Caki2 (cell line): ENCODE data around the gene TDRD15. TPM values are rescaled to one million over a fixed set of nuclear protein-coding genes. Genes with fewer than 3 reads are reported as not detected.
"Not testable (repeated sequence)": the region's sequence is repeated elsewhere in the genome, so short reads cannot be mapped to it uniquely, and the experiment has no call there.

Experiments used
- DNase-seq: peaks from one replicate; pipeline ENCODE4 v3.0.0-alpha.2; 2015; ENCODE audit warnings: low read depth
- in situ Hi-C: cut with HindIII; loops from 2 replicates; pipeline ENCODE4 v1.10.0; 2016; ENCODE audit warnings: low sequenced_read_pairs, low pct_unique_long_range_greater_than_20kb, mixed read lengths
- total RNA-seq: library from RNA; depleted of rRNA; stranded (reverse); fragments of >200 nt; shearing (Covaris generic); gene quantifications from 2 replicates; pipeline ENCODE4 v1.2.3, GENCODE V29; 2014; ENCODE audit warnings: low replicate concordance

TDRD15 gene
- total RNA-seq, 1 experiment from 2014 or later = not detected

DNA sequence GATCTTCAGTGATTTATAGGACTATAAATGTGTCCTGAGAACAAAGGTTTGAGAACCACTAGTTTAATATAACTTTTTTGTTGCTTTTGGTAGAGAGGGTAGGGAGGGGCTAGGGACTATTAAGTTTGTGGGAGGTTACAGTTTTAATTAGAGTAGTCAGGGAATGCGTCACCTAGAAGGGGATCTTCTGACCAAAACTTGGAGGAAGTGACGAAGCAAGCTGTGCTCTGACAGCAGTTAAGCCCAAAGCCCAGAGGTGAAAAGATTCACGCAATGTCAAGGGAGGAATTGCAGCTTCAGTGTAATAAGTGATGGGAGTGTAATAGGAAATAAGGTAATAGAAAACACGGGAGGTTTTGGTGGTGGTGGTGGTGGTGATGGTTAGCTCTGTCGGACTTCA, 8.1 kb downstream of the TDRD15 start:
- in situ Hi-C loops = no loop called here
- no peak for DNase-seq

DNA sequence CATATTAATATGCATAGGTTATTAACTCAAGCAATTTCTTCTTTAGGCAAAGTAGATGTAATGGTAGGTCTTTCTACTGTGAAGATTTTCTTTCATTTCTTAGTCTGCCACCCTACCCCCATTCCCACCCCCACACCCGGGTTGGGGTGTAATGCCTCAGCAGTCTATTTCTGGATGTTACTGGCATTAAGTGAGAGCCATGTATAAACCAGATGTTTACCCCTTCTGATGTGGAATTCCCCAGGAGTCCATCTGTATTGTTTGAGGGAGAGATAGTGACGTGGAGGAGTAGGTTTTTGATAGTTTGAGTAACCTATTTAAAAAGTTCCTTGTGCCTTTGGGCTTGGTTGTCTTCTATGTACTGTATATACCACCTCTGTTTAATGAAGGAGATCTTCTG, 11.8 kb downstream of the TDRD15 start:
- DNase-seq = no peak

DNA sequence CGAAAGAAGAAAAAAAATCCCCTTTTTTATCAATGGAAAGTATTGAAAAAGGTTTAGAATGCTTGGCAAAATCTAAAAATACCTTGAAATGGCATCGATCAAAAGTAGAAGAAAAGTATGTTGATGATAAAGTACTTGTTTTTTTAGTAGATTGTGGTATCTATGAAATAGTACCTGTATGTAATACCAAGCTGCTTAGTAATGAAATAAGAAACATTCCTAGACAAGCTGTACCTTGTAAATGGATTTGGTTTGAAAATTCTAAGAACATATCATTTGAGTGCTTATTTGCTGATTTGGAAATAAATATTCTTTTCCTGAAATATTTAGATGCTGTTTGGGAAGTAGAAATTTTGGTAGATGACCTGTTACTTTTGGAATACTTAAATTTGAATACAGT, 18.4 kb downstream of the TDRD15 start:
- in situ Hi-C loops = no loop called here

More for the DNA sequence above, 11.8 kb downstream of the TDRD15 start:
- in situ Hi-C loops = no loop called here

DNA sequence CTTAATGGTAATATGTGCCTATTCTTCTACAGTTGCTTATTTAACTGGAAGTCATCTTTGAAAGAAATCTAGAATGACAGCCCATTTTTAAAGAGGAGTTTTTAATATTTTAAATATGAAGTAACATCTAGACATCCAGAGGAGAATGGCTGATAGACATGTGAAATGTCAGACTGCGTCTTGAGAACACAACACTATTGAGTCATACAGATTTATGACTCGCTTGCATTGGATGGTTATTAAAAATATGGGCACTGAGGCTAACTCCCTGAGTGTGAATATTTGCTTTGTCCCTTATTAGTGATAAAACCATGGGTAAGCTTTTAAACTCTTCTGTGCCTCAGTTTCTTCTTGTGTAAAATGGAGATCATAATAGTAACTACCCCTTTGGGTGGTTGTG, 22.9 kb downstream of the TDRD15 start:
- DNase-seq = no peak
- in situ Hi-C loops = no loop called here

More for the DNA sequence above, 18.4 kb downstream of the TDRD15 start:
- no peak for DNase-seq

DNA sequence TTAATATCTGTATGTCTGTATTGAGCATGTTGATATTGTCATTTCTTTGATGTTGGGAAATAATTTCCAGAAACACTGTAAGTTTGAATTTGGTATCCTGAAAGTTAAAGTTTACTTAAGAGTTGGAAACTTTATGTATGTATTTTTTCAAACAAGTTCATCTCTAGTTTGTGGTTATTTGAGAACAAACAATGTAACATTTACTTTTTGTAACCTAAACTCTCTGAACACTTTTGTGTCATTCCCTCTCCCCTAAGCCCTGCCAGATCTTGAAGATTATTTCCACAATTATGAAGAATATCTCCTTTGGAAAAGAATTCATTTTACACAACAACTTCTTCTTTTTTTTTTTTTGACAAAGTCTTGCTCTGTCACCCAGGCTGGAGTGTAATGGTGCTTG, 24.9 kb downstream of the TDRD15 start:
- in situ Hi-C loops = no loop called here
- no peak for DNase-seq

DNA sequence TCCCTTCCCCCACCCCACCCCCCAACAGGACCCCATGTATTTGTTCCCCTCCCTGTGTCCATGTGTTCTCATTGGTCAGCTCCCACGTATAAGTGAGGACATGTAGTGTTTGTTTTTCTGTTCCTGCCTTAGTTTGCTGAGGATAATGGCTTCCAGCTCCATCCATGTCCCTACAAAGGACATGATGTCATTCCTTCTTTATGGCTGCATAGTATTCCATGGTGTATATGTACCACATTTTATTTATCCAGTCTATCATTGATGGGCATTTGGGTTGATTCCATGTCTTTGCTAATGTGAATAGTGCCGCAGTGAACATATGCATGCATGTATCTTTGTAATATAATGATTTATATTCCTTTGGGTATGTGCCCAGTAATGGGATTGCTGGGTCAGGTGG, 27.5 kb downstream of the TDRD15 start:
- DNase-seq, in situ Hi-C loops: not testable (repeated sequence)

DNA sequence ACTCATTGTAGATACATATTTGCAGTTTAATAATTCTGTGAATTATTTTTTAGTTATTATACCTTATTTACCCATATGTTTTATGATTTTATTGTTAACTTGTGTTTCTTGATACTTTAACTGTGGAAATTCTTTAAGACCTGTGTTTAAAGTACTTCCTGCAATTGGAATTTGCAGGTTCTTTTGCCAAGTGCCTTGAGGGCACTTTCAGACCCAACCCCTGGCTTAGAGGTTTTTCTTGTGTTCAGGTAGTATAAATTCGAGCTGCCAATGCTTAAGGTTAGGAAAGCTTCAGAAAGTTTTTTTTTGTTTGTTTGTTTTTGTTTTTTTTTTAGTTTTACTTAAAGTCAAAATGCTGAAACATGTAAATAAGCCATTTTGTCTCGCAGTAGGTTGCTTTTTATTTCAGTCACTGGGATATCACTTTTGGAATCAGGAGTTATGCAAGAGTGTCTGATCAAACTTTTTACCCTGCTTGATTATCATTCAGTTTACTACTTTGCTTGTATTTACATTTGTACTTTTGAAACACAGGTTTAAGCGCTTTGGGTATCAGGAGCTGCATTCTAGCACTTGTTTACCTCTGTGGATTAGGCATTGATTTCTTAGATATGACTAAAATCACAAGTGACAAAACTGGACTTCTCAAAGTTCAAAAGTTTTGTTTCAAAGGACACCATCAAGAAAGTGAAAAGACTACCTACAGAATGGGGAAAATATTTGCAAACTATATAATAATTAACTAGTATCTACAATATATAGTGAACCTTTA, 31.8 kb downstream of the TDRD15 start:
- no peak for DNase-seq
- in situ Hi-C loops = no loop called here

DNA sequence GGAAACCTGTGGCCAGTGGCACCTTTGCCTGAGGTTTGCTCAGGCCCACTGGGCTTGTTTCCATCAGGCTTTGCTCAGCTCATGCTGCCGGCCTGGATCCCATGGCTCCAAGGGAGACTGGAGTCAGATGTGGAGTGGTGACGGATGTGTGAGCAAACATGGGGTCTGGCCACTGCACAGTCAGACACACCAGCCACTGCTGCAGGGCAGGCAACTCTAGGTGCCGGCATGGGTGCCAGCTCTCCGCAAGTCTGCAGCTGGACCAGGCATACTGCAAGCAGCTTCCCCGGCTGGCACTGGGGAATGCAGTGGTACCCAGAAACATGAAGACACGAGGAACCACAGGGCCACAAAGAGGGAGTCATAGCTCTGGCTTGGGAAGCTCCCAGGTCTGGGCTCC, 37.4 kb downstream of the TDRD15 start:
- in situ Hi-C loops = no loop called here
- no peak for DNase-seq

DNA sequence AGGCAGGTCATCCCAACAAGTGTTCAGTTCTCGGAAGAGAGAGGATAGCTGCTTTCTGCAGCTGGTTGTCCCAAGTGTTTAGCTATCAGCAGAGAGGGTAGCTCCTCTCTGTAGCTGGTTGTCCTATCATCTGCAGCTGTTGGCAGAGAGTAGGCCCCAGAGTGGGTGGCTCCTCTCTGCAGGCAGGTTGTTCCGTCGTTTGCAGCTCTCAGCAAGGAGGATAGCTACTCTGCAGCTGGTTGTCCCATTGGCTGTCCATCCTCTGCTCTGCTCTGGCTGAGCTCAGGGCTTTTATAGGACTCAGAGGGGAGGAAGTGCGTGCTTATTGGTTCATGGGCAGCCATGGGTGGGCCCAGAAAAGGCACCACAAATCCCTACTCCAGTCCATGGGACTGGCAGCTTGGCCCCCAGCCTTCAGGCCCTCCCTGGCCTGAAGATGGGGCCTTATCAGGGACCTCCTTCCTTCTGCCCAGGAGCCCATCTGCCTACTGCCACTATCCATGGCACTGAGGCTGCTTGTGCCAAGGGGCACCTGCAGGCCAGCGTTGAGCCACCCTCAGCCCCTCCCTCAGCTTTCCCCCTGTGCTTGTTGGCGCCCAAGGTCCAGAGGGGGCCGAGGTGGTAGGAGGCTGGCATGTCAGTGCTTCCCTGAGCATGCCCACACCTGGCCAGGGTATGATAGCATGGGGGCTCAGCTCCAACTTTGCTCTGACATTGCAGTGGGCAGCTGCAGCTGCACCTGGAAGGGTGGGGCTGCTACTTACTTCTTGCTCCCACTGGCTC, 38.3 kb downstream of the TDRD15 start:
- in situ Hi-C loops = no loop called here
- DNase-seq = no peak

DNA sequence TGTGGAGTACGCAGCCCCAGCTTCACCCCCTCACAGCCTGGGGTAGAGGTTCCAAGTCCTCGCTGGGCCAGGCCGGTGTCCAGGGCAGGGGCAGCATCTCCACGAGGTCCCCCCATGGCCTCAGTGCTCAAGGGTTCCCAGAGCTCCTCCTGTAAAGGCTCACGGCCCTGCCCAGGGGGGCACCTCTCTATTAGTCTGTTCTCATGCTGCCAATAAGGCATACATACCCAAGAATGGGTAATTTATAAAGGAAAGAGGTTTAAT, 38.8 kb downstream of the TDRD15 start:
- in situ Hi-C loops = no loop called here

DNA sequence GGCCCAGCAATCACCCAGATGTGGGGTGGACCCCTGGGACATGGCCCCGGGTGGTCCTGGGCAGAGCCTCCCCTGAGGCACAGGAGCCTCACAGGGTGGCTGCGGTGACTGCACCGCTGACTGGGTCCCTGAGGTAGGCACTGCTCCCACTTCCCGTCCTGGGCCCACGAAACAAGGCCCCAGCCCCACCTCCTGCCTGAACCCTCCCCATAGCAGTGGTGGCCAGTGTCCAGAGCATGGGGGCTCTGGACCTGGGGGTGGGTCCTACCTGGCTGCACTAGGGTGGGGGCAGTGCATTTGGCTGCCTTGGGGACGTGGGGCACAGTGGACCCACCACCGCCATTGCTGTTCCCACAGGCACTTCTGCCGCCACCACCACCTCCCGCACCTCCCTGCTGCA, 39.4 kb downstream of the TDRD15 start:
- in situ Hi-C loops = no loop called here
- DNase-seq = no peak

More for the DNA sequence above, 38.8 kb downstream of the TDRD15 start:
- no peak for DNase-seq

DNA sequence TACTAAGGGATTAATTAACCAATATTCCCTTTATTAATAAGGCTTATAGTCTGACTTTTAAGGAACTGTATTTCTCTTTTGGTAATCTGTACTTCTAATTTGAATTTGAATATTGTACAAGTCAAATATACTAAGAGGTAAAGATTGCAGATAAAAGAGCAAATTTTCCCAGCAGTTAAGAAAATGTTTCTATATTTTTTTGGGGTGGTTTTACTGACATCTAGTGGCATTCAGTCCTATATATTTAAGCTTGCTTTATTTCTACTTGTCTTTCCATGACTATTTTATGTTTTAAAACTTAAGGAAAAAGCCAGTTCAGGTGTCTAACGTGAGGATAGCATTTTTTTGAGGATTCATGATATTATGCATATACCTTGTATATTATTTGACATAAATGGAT, 41.6 kb downstream of the TDRD15 start:
- DNase-seq = no peak
- in situ Hi-C loops = no loop called here

DNA sequence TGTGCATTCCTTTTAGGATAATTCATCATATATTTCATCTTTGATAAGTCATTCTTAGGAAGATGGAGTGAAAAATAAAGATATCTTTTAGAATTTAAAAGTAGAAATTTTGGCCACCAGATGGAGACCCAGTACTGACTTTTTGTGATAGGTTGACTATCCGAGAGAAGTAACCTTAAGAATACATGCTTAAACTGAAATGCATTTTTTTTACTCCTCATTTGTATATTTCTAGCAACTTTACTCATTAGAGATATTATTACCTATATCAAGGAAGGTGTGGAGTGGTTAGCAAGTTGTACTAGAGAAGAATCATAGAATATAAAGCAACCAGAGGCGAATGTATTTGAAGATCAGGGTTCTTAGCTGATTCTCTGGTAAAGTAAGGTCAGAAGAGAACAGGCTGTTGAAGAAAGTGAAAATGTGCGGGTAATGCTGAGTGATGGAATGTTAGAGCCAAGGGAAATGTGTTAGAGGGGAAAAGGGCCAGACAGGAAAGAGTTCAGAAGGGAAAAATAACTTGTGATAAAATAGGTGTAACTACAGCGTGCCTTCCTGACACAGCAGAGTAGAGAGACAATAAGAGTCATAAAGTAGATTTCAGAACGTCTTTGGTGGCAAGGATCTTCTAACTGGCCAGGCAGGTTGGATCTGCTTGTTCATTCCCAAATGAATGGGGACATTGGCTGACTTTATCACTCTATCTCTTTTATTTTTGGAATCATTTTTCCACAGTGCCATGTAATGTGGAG, 52.3 kb downstream of the TDRD15 start:
- no peak for DNase-seq
- in situ Hi-C loops = no loop called here

DNA sequence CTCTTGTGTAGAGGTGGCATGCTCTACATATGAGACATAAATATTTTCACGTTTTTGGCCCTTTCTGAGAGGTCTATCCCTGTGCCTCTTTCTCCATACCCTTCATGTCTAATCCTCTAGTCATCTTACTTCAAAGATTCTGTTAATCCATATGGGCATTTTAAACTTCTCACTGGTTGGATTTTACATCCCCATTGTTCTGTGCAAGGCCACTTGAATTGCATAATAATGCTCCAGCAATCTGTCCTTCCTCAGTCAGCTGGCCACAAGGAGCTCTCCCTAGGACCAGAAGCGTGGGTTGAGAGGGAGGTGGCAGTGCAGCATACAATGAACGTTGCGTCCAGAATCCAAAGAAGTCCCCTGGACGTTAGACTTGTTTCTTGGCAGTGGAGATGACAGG, 58.2 kb downstream of the TDRD15 start:
- in situ Hi-C loops = no loop called here
- no peak for DNase-seq

DNA sequence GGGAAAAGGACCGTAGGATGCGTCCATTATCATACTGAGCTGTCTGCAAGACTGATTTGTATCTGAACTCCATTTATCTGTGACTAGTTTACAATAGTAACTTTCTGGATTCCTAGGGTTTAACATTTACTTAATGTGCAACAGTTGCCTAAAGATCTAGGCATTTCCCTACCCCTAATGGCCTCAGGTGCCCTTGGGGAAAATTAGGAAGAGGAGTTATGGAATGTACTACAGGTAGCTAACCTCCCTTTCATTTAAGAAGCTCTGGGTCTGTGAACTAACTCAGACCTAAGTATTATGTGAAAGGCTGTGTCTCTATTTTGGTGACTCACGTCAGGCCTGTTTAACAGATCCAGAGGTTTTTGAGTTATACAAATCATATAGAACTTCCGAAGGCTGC, 59.5 kb downstream of the TDRD15 start:
- in situ Hi-C loops = no loop called here
- DNase-seq = no peak

DNA sequence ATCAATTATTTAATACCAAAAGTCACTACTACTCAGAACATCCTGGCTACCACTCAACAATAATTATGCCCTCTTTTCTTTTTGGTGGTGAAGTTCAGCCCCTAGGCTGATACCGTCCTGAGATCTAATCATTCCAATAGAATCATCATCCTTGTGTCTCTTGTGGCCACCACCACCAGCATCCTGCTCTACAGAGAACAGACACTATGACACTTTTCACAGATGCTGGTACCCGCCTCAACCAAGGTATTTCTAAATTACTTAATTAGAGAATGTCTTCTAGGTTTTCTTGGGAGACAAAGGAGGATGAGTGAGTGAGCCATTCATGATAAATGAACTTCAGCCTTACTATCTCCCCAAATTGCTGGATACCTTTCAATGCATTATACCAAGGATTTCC, 60.0 kb downstream of the TDRD15 start:
- in situ Hi-C loops = no loop called here
- no peak for DNase-seq

DNA sequence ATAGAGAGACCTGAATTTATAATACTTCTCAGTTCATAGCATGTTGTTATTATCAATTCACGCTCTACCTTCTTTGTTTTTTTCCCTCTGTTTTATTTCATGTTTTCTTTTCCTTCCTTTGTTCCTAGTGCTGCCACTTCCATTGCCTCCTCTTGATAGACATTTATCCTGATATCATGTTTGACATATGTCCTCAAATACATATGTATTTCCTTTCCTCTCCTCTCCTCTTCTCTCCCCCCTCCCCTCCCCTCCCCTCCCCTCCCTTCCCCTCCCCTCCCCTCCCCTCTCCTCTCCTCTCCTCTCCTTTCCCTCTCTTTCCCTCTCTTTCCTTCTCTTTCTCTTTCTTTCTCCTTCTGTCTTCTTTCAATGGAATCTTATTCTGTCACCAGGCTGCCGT, 67.8 kb downstream of the TDRD15 start:
- in situ Hi-C loops = no loop called here
- no peak for DNase-seq
